IMR-90 (cell line): Measurements from ENCODE around the gene LCE4A. TPM values are rescaled to one million over a fixed set of nuclear protein-coding genes. Genes with fewer than 3 reads are reported as not detected.

Source experiments
- ATAC-seq: fragments of 200-7000 bp; cut with Tn5 transposase; 2 replicates; pipeline ENCODE4 v1.9.1; 2020; ENCODE audit warnings: low read depth, mild to moderate bottlenecking, moderate library complexity
- BruUV-seq: library from RNA; stranded (reverse); fragments of 400-500 nt; replicated peaks from 2 replicates; lab custom pipeline; 2021; lab: Mats Ljungman, UMichigan
- CTCF ChIA-PET: fragments of 300-600 bp; formaldehyde crosslinking; extraction: SDS; loops from one replicate; lab custom pipeline; 2021; ENCODE audit warnings: antibody characterized with exemption; lab: Yijun Ruan, JAX
- POLR2A ChIA-PET: fragments of 300-600 bp; sonication (Branson Sonifier 250); formaldehyde crosslinking; loops from one replicate; lab custom pipeline; 2022; ENCODE audit warnings: antibody characterized with exemption; ENCODE audit not compliant: unreplicated experiment; lab: Charles Lee
- DNase-seq: peaks from one replicate; pipeline ENCODE4 v3.0.0; 2013
- H2AFZ ChIP-seq: replicated peaks from 2 replicates; pipeline ENCODE3; 2013; ENCODE audit warnings: low read length, mild to moderate bottlenecking; ENCODE audit not compliant: poor library complexity
- H2AK5ac ChIP-seq: 2 replicates; pipeline ENCODE4 v1.6.1; 2013; ENCODE audit warnings: low read depth, low read length, inconsistent platforms
- H2AK9ac ChIP-seq: replicated peaks from 2 replicates; pipeline ENCODE3; 2013; ENCODE audit warnings: mild to moderate bottlenecking, low read depth, low read length, moderate library complexity; ENCODE audit not compliant: poor library complexity
- H2BK120ac ChIP-seq: 2 replicates; pipeline ENCODE4 v1.6.1; 2013; ENCODE audit warnings: low read depth, low read length, inconsistent platforms
- H2BK15ac ChIP-seq: 3 replicates; pipeline ENCODE4 v1.6.1; 2013; ENCODE audit warnings: low read depth, low read length, inconsistent platforms
- H2BK20ac ChIP-seq: 2 replicates; pipeline ENCODE4 v1.6.1; 2013; ENCODE audit warnings: low read depth, mild to moderate bottlenecking, inconsistent platforms, low read length, moderate library complexity
- H2BK5ac ChIP-seq: 2 replicates; pipeline ENCODE4 v1.6.1; 2013; ENCODE audit warnings: mild to moderate bottlenecking, low read depth, low read length, inconsistent platforms; ENCODE audit not compliant: poor library complexity, severe bottlenecking
- H3K14ac ChIP-seq: replicated peaks from 2 replicates; pipeline ENCODE4 v1.6.1; 2013; ENCODE audit warnings: low read depth, low read length, inconsistent platforms
- H3K18ac ChIP-seq: 2 replicates; pipeline ENCODE4 v1.6.1; 2013; ENCODE audit warnings: low read depth, low read length, control low read depth
- H3K23ac ChIP-seq: 2 replicates; pipeline ENCODE4 v1.6.1; 2013; ENCODE audit warnings: low read depth, low read length, inconsistent platforms
- H3K27ac ChIP-seq: 2 replicates; pipeline ENCODE4 v1.5.1; 2013; ENCODE audit warnings: mild to moderate bottlenecking, control low read depth, low read length; ENCODE audit not compliant: insufficient read depth
- H3K27me3 ChIP-seq: 2 replicates; pipeline ENCODE4 v1.6.1; 2013; ENCODE audit warnings: low read length; ENCODE audit not compliant: control insufficient read depth, insufficient read depth
- H3K36me3 ChIP-seq: 2 replicates; pipeline ENCODE4 v1.6.1; 2013; ENCODE audit warnings: low read length, mixed read lengths; ENCODE audit not compliant: control insufficient read depth, insufficient read depth
- H3K4ac ChIP-seq: 2 replicates; pipeline ENCODE4 v1.6.1; 2013; ENCODE audit warnings: low read depth, low read length, inconsistent platforms
- H3K4me1 ChIP-seq: 2 replicates; pipeline ENCODE4 v1.6.1; 2013; ENCODE audit warnings: low read length, mixed read lengths; ENCODE audit not compliant: control insufficient read depth, insufficient read depth
- H3K4me2 ChIP-seq: 2 replicates; pipeline ENCODE4 v1.6.1; 2013; ENCODE audit warnings: low read depth, mild to moderate bottlenecking, control low read depth, low read length, moderate library complexity
- H3K4me3 ChIP-seq: 2 replicates; pipeline ENCODE4 v1.5.1; 2013; ENCODE audit warnings: low read depth, mild to moderate bottlenecking, control low read depth, low read length, moderate library complexity; ENCODE audit not compliant: insufficient read depth
- H3K56ac ChIP-seq: 2 replicates; pipeline ENCODE4 v1.6.1; 2013; ENCODE audit warnings: low read length, inconsistent platforms; ENCODE audit not compliant: insufficient read depth; ENCODE audit errors: extremely low read depth
- H3K79me1 ChIP-seq, 2 experiments: 2 replicates each; pipeline ENCODE4 v1.6.1; 2013; ENCODE audit warnings: low read length in 2 of 2, inconsistent platforms in 1 of 2, low read depth in 1 of 2
- H3K9ac ChIP-seq: 2 replicates; pipeline ENCODE4 v1.6.1; 2013; ENCODE audit warnings: low read depth, low read length, control low read depth
- H3K9me1 ChIP-seq: 2 replicates; pipeline ENCODE4 v1.6.1; 2013; ENCODE audit warnings: low read length, inconsistent platforms; ENCODE audit not compliant: insufficient read depth
- H3K9me3 ChIP-seq: 2 replicates; pipeline ENCODE4 v1.6.1; 2013; ENCODE audit warnings: low read length; ENCODE audit not compliant: control insufficient read depth, insufficient read depth
- H4K20me1 ChIP-seq: 2 replicates; pipeline ENCODE4 v1.6.1; 2013; ENCODE audit warnings: low read length, inconsistent platforms; ENCODE audit not compliant: insufficient read depth
- H4K5ac ChIP-seq: 2 replicates; pipeline ENCODE4 v1.6.1; 2013; ENCODE audit warnings: mild to moderate bottlenecking, low read depth, low read length, control low read depth
- H4K8ac ChIP-seq, 2 experiments: 2 replicates each; pipeline ENCODE4 v1.6.1; 2013; ENCODE audit warnings: low read depth in 2 of 2, low read length in 2 of 2, control low read depth in 1 of 2, inconsistent platforms in 1 of 2
- H4K91ac ChIP-seq: 2 replicates; pipeline ENCODE4 v1.6.1; 2013; ENCODE audit warnings: low read depth, low read length, inconsistent platforms; ENCODE audit not compliant: insufficient read depth
- CEBPB ChIP-seq: IDR thresholded peaks from 2 replicates; pipeline ENCODE4 v1.6.1; 2012; ENCODE audit warnings: low read depth, low read length, improper control_type of control experiment
- MAZ ChIP-seq: IDR thresholded peaks from 2 replicates; pipeline ENCODE4 v1.6.1; 2012; ENCODE audit warnings: low read depth, mild to moderate bottlenecking, low read length, improper control_type of control experiment, moderate library complexity, borderline replicate concordance
- RAD21 ChIP-seq: IDR thresholded peaks from 2 replicates; pipeline ENCODE4 v1.6.1; 2012; ENCODE audit warnings: low read length, improper control_type of control experiment
- SMC3 ChIP-seq: fragments of 150-350 bp; IDR thresholded peaks from 2 replicates; pipeline ENCODE4 v1.6.1; 2016; ENCODE audit warnings: low read depth, mild to moderate bottlenecking, antibody characterized with exemption, low read length, moderate library complexity
- WGBS, 2 experiments: methylation state at CpG; one replicate each; pipeline versions ENCODE4 v1.1.5 to v1.1.7; 2013; ENCODE audit warnings: missing lambda C conversion rate in 2 of 2; ENCODE audit not compliant: insufficient read length in 1 of 2; ENCODE audit errors: extremely low coverage in 2 of 2; 5-methylcytosine and 5-hydroxymethylcytosine counted together
- dilution Hi-C: fragments of 300-500 bp; cut with HindIII; formaldehyde crosslinking; loops from one replicate; pipeline ENCODE4 v1.14.3; 2018; ENCODE audit warnings: low sequenced_read_pairs; ENCODE audit not compliant: unreplicated experiment
- in situ Hi-C: fragments of 300-500 bp; cut with MboI; formaldehyde crosslinking; loops from 3 replicates; pipeline ENCODE4 v1.14.3; 2019; ENCODE audit warnings: low sequenced_read_pairs, inconsistent platforms, mixed read lengths
- intact Hi-C: fragments of 100-400 bp; cut with micrococcal nuclease; formaldehyde crosslinking; loops from 2 replicates; pipeline ENCODE4 v1.10.0; 2022
- polyA plus RNA-seq, 3 experiments: library from polyadenylated mRNA; depleted of rRNA; stranded (reverse); fragments of >200 nt; gene quantifications; 2 replicates each; pipeline ENCODE4 v1.2.3, GENCODE V29; 2012; ENCODE audit warnings: low replicate concordance in 1 of 3
- total RNA-seq: library from RNA; depleted of rRNA; stranded (reverse); fragments of >200 nt; gene quantifications from 2 replicates; pipeline ENCODE4 v1.2.3, GENCODE V29; 2012

LCE4A gene
- total and polyA plus RNA-seq, 2 of the 4 experiments (the other 2 are of a cell fraction), result not detected

DNA sequence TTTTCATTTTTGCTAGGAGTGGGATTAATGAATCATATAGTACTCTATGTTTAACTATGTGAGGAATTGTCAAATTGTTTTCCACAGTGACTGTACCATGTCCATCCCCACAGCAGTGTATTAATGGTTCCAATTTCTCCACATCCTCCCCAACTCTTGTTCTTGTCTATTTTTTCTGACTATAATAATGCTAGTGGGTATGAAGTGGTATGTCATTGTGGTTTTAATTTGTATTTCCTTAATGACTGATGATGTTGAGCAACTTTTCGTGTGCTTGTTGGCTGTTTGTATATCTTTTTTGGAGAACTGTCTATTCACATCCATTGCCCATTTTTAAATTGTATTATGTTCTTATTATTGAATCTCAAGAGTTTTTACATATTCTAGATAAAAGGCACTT lies 39.9 kb downstream of the LCE4A start:
- H3K9ac ChIP-seq, result no peak overlapping the region
- in situ Hi-C loops, result no loop called here
- H3K4me1 ChIP-seq, result no peaks in the 10 kb centered on the region; the same call in 1 of the 2 replicates
- H3K9me3 ChIP-seq, result no peaks in the 10 kb centered on the region
- H4K20me1 ChIP-seq, result no peaks in the 10 kb centered on the region
- no peak overlapping the region for H3K4ac ChIP-seq
- H2BK15ac ChIP-seq, result no peak overlapping the region
- dilution Hi-C loops, result no loop called here
- no peak overlapping the region for H4K5ac ChIP-seq
- peak; percentile 35; the same call in 1 of the 2 replicates for TF ChIP-seq CEBPB
- no peak for TF ChIP-seq MAZ
- no peak for TF ChIP-seq RAD21
- TF ChIP-seq SMC3, result no peak
- H3K4me2 ChIP-seq, result no peak overlapping the region
- H3K4me3 ChIP-seq, result no peak overlapping the region
- no peak overlapping the region for H2BK120ac ChIP-seq
- H3K79me1 ChIP-seq, result no peaks in the 10 kb centered on the region
- no TSS peak for BruUV-seq
- no peak overlapping the region for H3K23ac ChIP-seq
- intact Hi-C loops, result no loop called here
- H2AFZ ChIP-seq, result no peak overlapping the region
- H3K18ac ChIP-seq, result no peak overlapping the region
- no peak overlapping the region for H2BK5ac ChIP-seq
- no peaks in the 10 kb centered on the region for H3K27me3 ChIP-seq
- ATAC-seq (no peak), DNase-seq (no peak)
- no peak overlapping the region for H4K91ac ChIP-seq
- no peak overlapping the region for H4K8ac ChIP-seq
- no peak overlapping the region for H2AK5ac ChIP-seq
- no peak overlapping the region for H3K14ac ChIP-seq
- CTCF ChIA-PET, result no interaction called here
- no peak overlapping the region for H3K56ac ChIP-seq
- H3K27ac ChIP-seq, result no peak overlapping the region
- H3K9me1 ChIP-seq, result no peaks in the 10 kb centered on the region
- no CpG with 5 or more reads among the region's 1 CpG for WGBS, 2 experiments
- H2BK20ac ChIP-seq, result no peak overlapping the region
- no peaks in the 10 kb centered on the region for H3K36me3 ChIP-seq
- POLR2A ChIA-PET, result no interaction called here
- no peak overlapping the region for H2AK9ac ChIP-seq
